Activated CD8-positive, alpha-beta memory T cell treated with anti-CD3 and anti-CD28 coated beads, Interleukin-2, amount 50 U/mL, for 1 hour (primary cell): ENCODE data around the gene CLPSL2.

Experiments
- DNase-seq: peaks from one replicate; pipeline ENCODE4 v3.0.0-alpha.2; 2020; ENCODE audit errors: extremely low read depth

Gene CLPSL2

DNA sequence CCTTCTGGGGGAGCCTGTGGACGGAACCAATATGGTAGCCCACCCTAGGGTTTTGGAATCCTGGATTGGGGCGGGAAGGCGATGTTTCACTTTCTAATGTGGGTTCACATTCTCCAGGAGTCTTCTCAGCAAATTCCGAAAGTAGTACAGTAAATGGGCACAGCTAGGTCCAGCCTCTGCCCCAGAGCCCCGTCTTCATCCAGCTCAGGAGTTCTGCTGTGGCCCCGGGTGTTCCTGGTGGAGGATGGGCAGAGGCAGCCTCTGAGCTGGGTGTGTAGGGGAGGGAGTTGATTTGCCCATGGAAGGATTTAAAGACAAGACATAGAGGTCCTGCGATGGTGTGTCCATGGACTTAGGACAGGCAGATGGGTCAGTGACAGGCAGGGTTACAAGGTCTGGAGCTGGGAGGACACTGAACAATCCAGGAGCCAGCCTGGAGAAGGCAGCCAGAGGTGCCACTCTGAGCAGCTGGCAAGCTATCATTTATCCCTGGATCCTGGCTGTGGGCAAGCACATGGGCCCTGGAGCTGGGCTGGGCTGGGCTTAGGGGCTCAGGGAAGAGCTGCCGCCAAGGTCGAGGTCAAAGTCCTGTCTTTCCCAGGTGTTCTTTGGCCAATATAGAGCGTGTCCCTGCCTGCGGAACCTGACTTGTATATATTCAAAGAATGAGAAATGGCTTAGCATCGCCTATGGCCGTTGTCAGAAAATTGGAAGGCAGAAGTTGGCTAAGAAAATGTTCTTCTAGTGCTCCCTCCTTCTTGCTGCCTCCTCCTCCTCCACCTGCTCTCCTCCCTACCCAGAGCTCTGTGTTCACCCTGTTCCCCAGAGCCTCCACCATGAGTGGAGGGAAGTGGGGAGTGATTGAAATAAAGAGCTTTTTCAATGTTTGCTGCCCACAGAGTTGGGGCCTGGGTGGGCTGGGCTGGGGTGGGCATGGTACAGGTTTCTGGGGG lies 11.1 kb downstream of the CLPSL2 start:
- DNase-seq = no peak

DNA sequence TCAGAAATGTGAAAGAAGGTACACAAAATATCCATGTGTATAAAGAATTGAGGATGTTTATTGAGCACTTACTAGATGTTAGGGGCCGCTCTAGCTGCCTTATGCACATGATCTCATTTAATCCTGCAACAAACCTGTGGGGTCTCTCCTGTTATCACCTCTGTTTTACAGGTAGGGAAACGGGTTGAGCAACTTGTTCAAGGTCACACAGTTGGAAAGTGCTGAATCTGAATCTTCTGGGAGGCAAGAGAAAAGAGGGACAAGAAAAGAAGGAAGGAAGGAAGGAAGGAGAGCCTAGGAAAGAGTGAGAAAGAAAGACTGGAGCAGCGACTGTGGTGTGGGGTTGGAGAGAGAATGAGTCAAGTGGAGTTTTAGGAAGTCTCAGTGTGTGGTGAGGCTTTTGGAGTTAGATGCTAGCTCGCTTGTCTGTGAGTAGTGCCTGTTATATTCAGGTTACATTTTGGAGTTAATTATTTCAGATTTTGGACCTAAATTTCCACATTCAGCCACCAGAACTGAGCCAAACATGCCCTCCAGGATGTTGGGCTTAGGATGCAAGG lies 12.1 kb downstream of the CLPSL2 start:
- DNase-seq = no peak

DNA sequence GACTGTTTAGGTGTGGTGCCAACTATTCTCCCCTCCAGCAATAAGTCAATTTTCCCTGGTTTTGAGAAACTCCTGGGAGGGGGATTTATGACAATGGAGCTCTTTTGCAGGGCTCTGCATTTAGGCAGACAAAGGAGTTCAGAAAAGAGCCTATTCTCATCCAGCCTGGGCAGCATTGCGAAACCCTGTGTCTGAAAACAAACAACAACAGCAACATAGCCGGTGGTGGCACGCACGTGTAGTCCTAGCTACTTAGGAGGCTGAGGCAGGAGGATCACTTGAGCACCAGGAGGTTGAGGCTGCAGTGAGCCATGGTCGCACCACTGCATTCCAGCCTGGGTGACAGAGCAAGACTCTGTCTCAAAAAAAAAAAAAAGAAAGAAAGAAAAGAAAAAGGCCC lies 14.3 kb downstream of the CLPSL2 start:
- no peak for DNase-seq

DNA sequence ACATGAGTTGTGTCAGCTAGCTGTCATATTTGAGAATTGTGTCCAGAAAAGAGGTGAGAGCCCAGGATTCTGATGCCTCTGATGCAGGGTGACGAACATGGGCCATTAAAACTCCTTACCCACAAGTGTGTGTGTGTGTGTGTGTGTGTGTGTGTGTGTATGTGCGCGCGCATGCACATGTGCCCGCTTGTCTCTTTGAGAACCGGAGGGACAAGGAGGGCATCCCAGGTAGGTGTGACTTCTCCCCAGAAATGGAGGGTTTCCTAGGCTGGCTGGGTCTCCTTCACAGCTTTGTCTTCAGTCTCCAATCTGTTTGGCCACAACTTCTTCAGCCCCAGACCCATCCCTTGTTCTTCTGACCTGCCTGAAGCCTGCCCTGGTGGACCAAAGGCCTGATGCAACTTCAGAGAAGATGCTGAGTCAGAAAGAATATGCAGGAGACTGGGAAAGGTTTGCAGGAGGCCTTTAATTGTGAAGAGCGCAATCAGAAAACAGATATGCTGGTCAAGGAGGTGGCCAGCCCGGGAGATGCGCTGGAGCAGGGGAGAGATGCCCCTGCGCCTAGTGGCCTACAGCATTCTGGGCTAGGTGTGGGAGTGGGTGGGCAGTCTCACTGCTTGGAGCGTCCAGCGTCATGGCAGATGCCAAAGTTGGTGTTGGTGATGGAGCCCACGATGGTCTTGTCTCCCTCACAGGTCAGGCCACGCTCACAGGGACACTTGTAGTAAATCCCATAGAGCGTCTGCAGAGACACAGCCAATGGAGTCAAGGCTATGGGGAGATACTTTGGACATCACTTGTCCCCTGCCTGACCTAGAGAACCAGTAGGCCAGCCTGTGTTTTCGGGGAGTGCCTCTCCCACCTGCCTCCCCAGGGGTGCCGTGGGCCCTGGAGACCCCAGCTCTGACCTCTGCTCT lies 18.4 kb downstream of the CLPSL2 start:
- no peak for DNase-seq

DNA sequence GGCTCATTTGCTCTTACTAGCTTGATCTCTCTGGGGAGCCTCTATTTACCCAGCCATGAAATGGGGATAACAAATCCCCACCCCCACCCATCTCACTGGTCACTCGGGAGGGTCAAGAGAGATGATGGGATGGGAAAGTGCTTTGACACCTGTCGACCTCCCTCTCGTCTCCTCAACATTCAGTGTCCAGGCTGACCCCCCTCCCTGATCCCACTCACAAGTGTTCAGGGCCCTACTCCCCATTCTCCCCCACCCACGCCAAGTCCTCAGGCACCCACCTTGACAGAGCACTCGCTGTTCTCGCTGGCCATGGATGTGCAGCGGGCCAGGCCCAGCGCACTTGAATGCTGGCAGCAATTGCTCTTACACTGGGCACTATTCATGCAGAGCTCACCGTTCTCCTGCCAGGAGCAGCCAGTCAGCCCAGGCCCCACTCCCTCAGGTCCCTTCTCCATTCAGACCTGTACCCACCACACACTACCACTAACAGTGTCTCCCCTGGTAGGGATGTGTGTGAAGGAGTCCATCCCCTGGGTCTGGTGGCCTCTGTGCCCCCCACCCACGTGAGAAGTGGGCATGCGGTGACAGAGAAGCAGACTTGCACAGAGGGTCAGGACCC lies 19.2 kb downstream of the CLPSL2 start:
- no peak for DNase-seq

DNA sequence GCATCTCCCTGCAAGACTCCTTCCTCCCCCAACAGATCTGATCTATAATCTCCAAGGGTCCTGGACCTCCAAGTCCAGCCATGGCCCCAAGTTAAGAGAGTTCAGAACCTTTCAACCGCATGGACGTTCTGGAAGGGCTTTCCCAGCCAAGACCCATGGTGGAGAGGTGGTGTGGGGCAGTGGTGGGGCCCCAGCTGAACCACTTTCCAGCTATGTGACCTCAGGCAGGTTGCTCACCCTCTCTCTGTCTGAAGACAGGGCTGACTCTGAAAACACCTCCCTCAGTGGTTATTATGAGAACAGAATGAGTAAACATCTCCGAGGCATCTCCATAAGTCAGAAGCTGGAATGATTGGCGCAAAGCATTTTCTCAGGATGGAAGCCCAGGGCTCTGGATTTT lies 19.8 kb downstream of the CLPSL2 start:
- no peak for DNase-seq

DNA sequence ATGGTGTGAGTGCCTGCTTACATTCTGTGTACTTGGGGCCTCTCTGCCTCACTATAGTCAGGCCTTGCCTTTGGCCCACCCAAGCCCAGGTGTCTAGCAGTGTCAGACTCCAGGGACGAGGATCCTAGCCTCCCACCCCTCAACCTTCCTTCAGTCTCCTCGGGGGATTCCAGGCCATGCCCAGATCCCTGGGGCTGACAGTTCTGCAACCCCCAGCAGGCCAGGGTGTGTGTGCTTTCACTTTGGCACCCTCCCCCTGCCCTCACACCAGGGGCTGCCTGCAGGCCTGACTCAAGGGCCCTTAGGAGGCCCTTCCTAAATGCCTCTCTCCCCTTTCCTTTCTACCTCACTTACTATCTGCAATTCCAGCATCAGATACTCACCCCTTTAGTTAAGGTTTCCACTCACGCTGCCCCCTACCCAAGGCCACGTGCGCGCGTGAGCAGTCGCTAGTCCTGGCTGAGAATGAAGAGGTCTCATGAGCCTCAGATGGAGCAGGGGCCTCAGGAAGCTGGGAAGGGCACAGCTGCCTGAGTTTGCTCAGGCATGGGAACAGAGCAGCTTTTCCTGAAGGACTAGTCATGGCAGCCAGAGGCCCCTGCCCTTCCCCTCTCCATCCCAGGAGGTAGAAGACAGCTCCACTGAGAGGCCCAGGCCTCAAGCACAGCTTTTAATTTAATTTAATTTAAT lies 21.6 kb downstream of the CLPSL2 start:
- no peak for DNase-seq

DNA sequence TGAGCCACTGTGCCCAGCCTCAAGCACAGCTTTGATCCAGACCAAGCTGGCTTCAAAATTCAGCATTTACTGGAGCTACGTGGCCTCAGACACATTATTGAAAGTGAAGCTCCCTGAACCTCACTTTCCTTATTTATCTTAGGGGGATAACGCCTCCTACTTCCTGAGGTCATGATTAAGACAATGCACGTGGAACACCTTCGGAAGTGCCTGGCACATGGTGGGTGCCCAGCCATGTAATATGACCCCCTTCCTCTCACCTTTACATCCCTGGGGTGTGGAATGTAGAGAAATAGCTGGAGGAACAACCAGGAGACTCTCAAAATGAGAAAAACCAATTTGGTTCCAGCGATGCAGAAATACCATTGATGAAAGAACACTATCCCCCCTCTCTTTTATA lies 22.3 kb downstream of the CLPSL2 start:
- no peak for DNase-seq

DNA sequence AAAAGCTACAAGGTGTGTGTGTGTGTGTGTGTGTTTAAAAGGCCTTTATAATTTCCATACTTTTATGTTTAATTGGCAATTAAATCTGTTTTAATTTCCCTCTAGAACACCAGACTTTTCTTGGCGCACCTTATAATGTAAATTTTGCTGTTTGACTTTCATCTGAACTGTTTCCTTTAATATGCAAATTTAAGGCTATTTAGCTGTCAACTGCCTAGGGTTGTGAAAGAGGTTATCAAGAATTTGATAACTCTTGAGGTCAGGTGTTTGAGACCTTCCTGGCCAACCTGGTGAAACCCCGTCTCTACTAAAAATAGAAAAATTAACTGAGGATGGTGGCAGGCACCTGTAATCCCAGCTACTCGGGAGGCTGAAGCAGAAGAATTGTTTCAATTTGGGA lies 24.8 kb downstream of the CLPSL2 start:
- DNase-seq = no peak

DNA sequence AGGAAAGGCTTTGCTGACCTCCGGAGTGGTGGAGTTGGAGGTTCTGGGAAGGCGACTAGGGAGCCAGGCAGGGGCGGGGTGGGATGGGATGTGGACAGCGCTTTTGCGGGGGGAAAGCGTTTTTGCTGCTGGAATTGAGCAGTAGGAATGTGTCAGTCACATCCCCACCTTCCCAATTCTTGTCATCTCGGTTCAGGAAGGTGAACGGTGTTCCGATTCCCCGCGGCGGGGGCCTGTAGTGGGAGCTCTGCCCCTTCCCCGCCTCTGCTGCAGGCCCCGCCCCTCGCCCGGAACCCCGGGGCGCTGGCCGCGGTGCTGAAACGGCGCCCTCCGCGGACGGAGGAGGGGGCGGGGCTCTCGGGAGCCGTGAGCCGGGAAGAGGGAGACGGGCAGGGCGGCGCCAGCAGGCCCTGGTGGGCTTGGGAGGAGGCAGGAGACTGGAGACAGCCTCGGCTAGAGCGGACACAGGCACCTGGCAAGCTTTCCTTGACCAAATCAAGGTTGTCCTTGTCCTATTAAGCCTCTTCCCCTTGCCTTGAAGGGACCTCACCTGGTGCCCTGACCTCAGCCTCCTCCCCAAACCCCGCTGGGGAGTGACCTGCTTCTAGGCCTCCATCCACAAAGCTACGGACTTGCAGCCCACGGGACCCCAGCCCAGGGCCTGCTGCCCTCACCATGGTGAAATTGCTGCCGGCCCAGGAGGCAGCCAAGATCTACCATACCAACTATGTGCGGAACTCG lies 28.8 kb downstream of the CLPSL2 start, which contains the start of gene LHFPL5:
LHFPL5 (plus strand) TSS at position 357 of the 741 bp plus-strand sequence; CDS start at position 676, 319 bp downstream.
- DNase-seq = no peak

DNA sequence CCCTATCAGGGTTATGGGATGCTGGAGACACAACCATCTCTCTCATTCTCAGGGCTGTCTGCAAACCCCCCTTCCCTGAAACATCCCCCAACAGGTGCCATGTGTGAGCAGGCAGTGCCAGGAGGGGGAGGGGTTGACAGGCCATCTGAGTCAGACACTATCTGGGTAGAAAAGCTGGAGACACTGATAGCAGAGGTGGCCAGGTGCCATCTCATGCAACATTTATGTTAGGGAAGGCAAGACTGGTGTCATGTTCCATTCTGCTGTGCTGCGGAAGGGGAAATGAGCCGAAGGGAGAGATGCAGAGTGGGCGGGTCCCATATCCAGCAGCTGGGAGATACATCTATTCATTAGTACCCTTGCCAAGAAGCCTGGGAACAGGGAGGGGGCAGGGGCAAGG lies 32.3 kb downstream of the CLPSL2 start:
- no peak for DNase-seq

DNA sequence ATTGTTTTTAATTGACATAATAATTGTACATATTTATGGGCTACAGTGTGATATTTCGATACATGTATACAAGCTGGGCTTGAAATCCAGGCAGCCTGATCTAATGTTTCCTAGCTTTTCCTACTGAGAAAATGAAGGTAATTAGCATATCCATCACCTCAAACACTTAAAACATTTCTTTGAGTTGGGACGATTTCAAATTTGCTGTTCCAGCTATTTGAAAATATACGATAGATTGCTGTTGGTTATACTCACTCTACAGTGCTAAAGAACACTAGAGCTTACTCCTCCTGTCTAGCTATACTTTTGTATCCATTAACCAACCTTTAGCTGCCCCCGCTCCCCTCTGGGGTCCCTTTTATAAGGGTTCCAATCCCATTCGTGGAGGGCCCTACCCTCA lies 33.4 kb downstream of the CLPSL2 start:
- DNase-seq = no peak

DNA sequence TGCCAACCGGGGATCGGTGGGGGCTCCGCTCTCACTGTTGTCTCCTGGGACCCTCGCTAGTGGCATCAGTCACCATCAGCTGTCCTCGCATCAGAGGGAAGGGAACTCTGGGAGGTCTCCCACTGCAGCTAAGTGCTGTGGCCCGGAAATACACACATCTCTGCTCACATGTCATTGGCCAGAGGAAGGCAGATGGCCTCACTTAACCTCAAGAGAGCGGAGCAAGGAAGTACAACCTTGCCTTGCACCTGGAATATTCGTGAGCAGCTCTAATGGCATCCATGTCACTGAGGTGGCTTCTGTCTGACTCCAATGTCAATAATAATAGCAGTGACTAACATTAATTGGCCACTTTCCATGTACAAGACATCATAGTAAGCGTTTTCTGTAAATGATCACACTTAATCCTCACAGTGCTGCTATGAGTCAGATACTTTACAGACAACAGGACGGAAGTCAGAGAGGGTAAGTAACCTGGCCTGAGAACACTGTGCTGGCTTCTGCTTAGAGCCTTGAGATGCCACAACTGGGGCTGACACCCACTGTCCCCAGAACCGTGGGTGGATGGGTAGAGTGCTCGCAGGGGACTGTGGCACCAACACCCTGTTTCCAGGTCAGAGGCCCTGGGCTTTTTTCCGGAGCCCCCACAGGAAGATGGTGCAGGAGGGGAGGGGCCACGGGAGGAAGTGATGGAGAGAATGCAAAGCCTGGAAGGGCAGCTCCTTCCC lies 34.7 kb downstream of the CLPSL2 start:
- DNase-seq = no peak

DNA sequence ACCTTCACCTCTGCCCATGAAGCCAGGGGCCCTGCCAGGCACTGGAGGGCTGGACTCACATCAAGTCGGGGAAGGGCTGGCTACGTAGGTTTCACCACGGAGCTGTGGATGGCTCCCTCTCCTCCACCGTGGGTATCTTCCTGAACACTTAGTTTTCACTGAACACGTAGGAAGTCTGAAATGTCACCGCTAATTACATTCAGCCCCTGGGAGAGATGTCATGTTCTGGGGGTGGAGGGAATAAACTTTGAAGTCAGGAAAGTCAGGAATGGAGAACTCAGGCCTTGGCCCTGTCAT lies 35.2 kb downstream of the CLPSL2 start:
- DNase-seq = no peak

DNA sequence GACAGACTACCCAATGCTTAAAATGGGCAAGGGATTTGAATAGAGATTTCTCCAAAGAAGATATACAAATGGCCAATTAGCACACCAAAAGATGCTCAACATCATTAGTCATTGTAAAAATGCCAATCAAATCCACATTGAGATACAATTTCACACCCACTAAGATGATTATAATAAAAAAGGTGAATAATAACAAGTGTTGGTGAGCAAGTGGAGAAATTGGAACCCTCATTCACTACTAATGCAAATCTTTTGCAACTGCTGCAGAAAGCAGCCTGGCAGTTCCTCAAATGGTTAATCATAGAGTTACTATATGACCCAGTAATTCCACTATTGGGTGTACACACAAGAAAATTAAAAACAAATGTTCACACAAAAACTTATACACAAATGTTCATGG lies 41.1 kb downstream of the CLPSL2 start:
- no peak for DNase-seq

DNA sequence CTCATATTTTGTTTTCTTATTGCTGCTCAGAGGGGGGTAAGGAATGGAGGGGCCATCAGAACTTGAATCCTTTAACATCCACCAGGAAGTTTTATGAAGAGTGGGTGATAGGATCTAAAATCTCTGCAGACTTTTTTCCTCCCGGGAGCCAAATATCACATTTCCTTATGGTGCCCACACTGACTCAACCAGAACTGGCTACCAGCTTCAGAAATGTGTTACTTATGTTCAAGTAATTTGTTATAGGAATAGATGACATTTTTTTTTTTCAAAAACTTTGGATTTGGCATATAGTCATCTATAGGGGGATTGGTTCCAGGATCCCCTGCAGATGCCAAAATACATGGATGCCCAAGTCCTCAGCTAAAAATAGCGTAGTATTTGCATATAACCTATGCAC lies 47.2 kb downstream of the CLPSL2 start:
- DNase-seq = no peak

DNA sequence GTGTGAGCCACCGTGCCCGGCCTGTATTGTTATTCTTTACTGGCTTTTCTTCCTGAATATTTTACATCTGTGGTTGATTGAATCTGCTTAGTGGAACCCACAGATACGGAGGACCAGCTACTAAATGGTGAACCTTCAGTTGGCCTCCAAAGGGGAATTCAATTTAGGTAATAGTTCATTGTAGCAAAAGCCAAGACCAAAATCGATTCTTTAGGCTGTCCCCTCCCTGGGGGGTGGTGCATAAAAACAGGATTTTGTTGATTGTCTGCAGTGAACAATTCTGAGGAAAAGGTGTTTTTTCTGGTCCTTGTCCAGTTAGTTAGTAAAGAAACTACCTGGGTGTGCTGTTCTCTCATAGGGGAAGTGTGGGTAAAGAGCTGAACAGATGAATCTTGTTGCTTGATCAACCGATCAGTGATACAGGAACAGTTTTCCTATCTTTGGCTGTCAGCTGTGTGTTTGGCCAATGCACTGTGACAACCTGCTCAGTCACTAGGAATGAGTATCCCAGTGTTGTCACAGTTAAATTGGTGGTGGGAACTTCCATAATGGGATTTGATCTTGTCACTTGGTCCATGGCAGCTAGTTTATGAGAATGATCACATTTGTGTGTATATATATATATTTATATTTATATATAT lies 48.3 kb downstream of the CLPSL2 start:
- no peak for DNase-seq
